HCT116 (cell line): ENCODE results near the gene CYP51A1. TPM values are rescaled to one million over a fixed set of nuclear protein-coding genes. Genes with fewer than 3 reads are reported as not detected.

Source experiments
- ATAC-seq: fragments of 200-7000 bp; cut with Tn5 transposase; 2 replicates; pipeline ENCODE4 v1.9.1; 2020; ENCODE audit warnings: mild to moderate bottlenecking, moderate library complexity
- BruUV-seq: library from RNA; stranded (reverse); fragments of 400-500 nt; replicated peaks from 2 replicates; lab custom pipeline; 2021; lab: Mats Ljungman, UMichigan
- CTCF ChIA-PET: fragments of 300-600 bp; sonication (Branson Sonifier 250); formaldehyde crosslinking; loops from one replicate; lab custom pipeline; 2021; ENCODE audit warnings: antibody characterized with exemption; lab: Charles Lee
- POLR2A ChIA-PET: fragments of 300-600, 350-600 bp; sonication (Branson Sonifier 250); formaldehyde crosslinking; loops from one replicate; lab custom pipeline; 2021; ENCODE audit warnings: antibody characterized with exemption; lab: Charles Lee
- RAD21 ChIA-PET, 2 experiments: fragments of 300-600 bp; sonication (Branson Sonifier 250); formaldehyde crosslinking; loops; one replicate each; lab custom pipeline; 2023; ENCODE audit warnings: low total read pairs in 2 of 2; ENCODE audit not compliant: uncharacterized antibody in 2 of 2, unreplicated experiment in 2 of 2, low non-redundant PET in 1 of 2; lab: Charles Lee
- DNase-seq: peaks from one replicate; pipeline ENCODE4 v3.0.0-alpha.2; 2010; ENCODE audit warnings: low read depth, low spot score
- H2AFZ ChIP-seq: fragments of 200-600 bp; shearing (Covaris generic), sonication (generic); 2 replicates; pipeline ENCODE4 v1.6.1; 2017; ENCODE audit warnings: low read depth, mixed run types, mixed read lengths, antibody characterized with exemption, low read length; ENCODE audit not compliant: poor library complexity, severe bottlenecking
- H3K27ac ChIP-seq: 2 replicates; pipeline ENCODE4 v1.5.1; 2012; ENCODE audit warnings: low read depth, low read length
- H3K27me3 ChIP-seq: fragments of 200-600 bp; sonication (generic); 2 replicates; pipeline ENCODE4 v1.6.1; 2016; ENCODE audit warnings: mixed run types, low read length, mixed read lengths; ENCODE audit not compliant: insufficient read depth
- H3K36me3 ChIP-seq, 2 experiments: fragments of 200-500 bp in 1 of 2; fragments of 200-600 bp in 1 of 2; sonication (Bioruptor generic) in 1 of 2; sonication (generic) in 1 of 2; 2 replicates each; pipeline versions ENCODE4 v1.5.1 to v1.6.1; 2014 to 2016; ENCODE audit warnings: low read length in 2 of 2, inconsistent platforms in 1 of 2, mixed read lengths in 1 of 2, mixed run types in 1 of 2; ENCODE audit not compliant: insufficient read depth in 2 of 2, control insufficient read depth in 1 of 2
- H3K4me1 ChIP-seq, 2 experiments: fragments of 200-600 bp in 1 of 2; sonication (generic) in 1 of 2; 2 replicates each; pipeline versions ENCODE4 v1.5.1 to v1.6.1; 2012 to 2017; ENCODE audit warnings: low read length in 2 of 2, inconsistent platforms in 1 of 2, mild to moderate bottlenecking in 1 of 2, mixed read lengths in 1 of 2, mixed run types in 1 of 2, moderate library complexity in 1 of 2; ENCODE audit not compliant: insufficient read depth in 2 of 2, control insufficient read depth in 1 of 2
- H3K4me2 ChIP-seq: fragments of 200-600 bp; sonication (generic); 2 replicates; pipeline ENCODE4 v1.6.1; 2017; ENCODE audit warnings: mixed run types, low read length, mixed read lengths
- H3K4me3 ChIP-seq, 2 experiments: fragments of 200-600 bp in 1 of 2; sonication (generic) in 1 of 2; replicated peaks in 1 of 2; 2 replicates each; pipeline ENCODE4 v1.5.1; 2011 to 2016; ENCODE audit warnings: low read length in 2 of 2, control low read depth in 1 of 2, low read depth in 1 of 2, mild to moderate bottlenecking in 1 of 2, mixed read lengths in 1 of 2, mixed run types in 1 of 2
- H3K79me2 ChIP-seq: fragments of 200-600 bp; sonication (generic); 2 replicates; pipeline ENCODE4 v1.6.1; 2017; ENCODE audit warnings: mild to moderate bottlenecking, mixed run types, low read length, moderate library complexity, mixed read lengths; ENCODE audit not compliant: insufficient read depth
- H3K9ac ChIP-seq: fragments of 200-600 bp; sonication (generic); 2 replicates; pipeline ENCODE4 v1.6.1; 2016; ENCODE audit warnings: low read length, mixed read lengths
- H3K9me2 ChIP-seq: fragments of 200-600 bp; sonication (generic), shearing (Covaris generic); 2 replicates; pipeline ENCODE4 v1.6.1; 2017; ENCODE audit warnings: mixed run types, mild to moderate bottlenecking, moderate library complexity; ENCODE audit not compliant: insufficient read depth
- H3K9me3 ChIP-seq, 2 experiments: fragments of 200-500 bp in 1 of 2; fragments of 200-600 bp in 1 of 2; sonication (Bioruptor generic) in 1 of 2; sonication (generic) in 1 of 2; 2 replicates each; pipeline ENCODE4 v1.6.1; 2014 to 2017; ENCODE audit warnings: low read length in 2 of 2, mixed read lengths in 2 of 2, inconsistent platforms in 1 of 2, low read depth in 1 of 2, mild to moderate bottlenecking in 1 of 2, mixed run types in 1 of 2, moderate library complexity in 1 of 2; ENCODE audit not compliant: control insufficient read depth in 1 of 2, insufficient read depth in 1 of 2
- H4K20me1 ChIP-seq: fragments of 200-600 bp; sonication (generic), shearing (Covaris generic); 2 replicates; pipeline ENCODE4 v1.6.1; 2017; ENCODE audit warnings: mixed run types, mild to moderate bottlenecking, moderate library complexity; ENCODE audit not compliant: insufficient read depth
- CBX3 ChIP-seq: IDR thresholded peaks from 2 replicates; pipeline ENCODE4 v1.6.1; 2012; ENCODE audit warnings: low read depth
- CEBPB ChIP-seq: IDR thresholded peaks from 2 replicates; pipeline ENCODE4 v1.6.1; 2012; ENCODE audit warnings: low read depth
- EZH2phosphoT487 ChIP-seq: fragments of 200-600 bp; IDR thresholded peaks from 2 replicates; pipeline ENCODE4 v1.6.1; 2018; ENCODE audit warnings: antibody characterized with exemption, borderline replicate concordance
- POLR2A ChIP-seq: IDR thresholded peaks from 2 replicates; pipeline ENCODE4 v1.7.0; 2011; ENCODE audit warnings: borderline replicate concordance; ENCODE audit not compliant: insufficient read depth, insufficient read length; ENCODE audit errors: extremely low read depth
- SP1 ChIP-seq: IDR thresholded peaks from 2 replicates; pipeline ENCODE4 v1.6.1; 2012; ENCODE audit warnings: low read depth
- TCF7L2 ChIP-seq: IDR thresholded peaks from 2 replicates; pipeline ENCODE4 v1.7.0; 2011; ENCODE audit warnings: borderline replicate concordance, inconsistent platforms; ENCODE audit not compliant: insufficient read depth, insufficient read length; ENCODE audit errors: extremely low read depth
- ZBTB33 ChIP-seq: IDR thresholded peaks from 2 replicates; pipeline ENCODE4 v1.6.1; 2011; ENCODE audit warnings: mild to moderate bottlenecking, low read length, moderate library complexity; ENCODE audit not compliant: insufficient replicate concordance; ENCODE audit errors: extremely low read depth
- intact Hi-C: fragments of 100-400 bp; cut with micrococcal nuclease; formaldehyde crosslinking; loops from 2 replicates; pipeline ENCODE4 v1.10.0; 2022
- total RNA-seq: library from RNA; stranded (reverse); gene quantifications from one replicate; pipeline ENCODE4 v1.2.1, GENCODE V29; 2021; ENCODE audit not compliant: unreplicated experiment
- TF ChIP-seq, protein P1 (sequence below), 3 experiments: fragments of 200-600 bp in 1 of 3; sonication (generic) in 1 of 3; IDR thresholded peaks in 2 of 3; conservative IDR thresholded peaks in 1 of 3; 2 replicates each; pipeline ENCODE4 v1.5.1; 2012 to 2017; ENCODE audit warnings: low read depth in 2 of 3, low read length in 2 of 3, antibody characterized with exemption in 1 of 3, borderline replicate concordance in 1 of 3, control low read depth in 1 of 3, mild to moderate bottlenecking in 1 of 3, mixed read lengths in 1 of 3, mixed run types in 1 of 3, moderate library complexity in 1 of 3; ENCODE audit not compliant: insufficient read depth in 1 of 3

The CYP51A1 gene
- total RNA-seq, 1 experiment from 2014 or later = 85.7 TPM

GRCh38 chr7:92064438-92065029 is 69.7 kb downstream of the CYP51A1 start:
- Histone ChIP-seq H3K4me2 (no peak overlapping the region), H3K4me3 (no peak overlapping the region), H3K27me3 (no peaks in the 10 kb centered on the region), H3K36me3 (no peaks in the 10 kb centered on the region), H3K9me3 (no peaks in the 10 kb centered on the region), H3K4me1 (no peaks in the 10 kb centered on the region), H3K79me2 (no peaks in the 10 kb centered on the region), H3K27ac (no peak overlapping the region), H3K9ac (no peak overlapping the region), H4K20me1 (no peaks in the 10 kb centered on the region), H2AFZ (no peak overlapping the region), H3K9me2 (no peaks in the 10 kb centered on the region)
- ChIA-PET RAD21 (no interaction called here), CTCF (no interaction called here)
- ATAC-seq (no peak), DNase-seq (no peak)
- no TSS peak for BruUV-seq
- intact Hi-C loops = no loop called here
- no peak for TF ChIP-seq POLR2A
- TF ChIP-seq TCF7L2 = no peak
- TF ChIP-seq CEBPB = no peak
- no peak for TF ChIP-seq SP1
- TF ChIP-seq CBX3 = no peak
- TF ChIP-seq, protein P1, sequence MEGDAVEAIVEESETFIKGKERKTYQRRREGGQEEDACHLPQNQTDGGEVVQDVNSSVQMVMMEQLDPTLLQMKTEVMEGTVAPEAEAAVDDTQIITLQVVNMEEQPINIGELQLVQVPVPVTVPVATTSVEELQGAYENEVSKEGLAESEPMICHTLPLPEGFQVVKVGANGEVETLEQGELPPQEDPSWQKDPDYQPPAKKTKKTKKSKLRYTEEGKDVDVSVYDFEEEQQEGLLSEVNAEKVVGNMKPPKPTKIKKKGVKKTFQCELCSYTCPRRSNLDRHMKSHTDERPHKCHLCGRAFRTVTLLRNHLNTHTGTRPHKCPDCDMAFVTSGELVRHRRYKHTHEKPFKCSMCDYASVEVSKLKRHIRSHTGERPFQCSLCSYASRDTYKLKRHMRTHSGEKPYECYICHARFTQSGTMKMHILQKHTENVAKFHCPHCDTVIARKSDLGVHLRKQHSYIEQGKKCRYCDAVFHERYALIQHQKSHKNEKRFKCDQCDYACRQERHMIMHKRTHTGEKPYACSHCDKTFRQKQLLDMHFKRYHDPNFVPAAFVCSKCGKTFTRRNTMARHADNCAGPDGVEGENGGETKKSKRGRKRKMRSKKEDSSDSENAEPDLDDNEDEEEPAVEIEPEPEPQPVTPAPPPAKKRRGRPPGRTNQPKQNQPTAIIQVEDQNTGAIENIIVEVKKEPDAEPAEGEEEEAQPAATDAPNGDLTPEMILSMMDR (IDR thresholded peaks at IDR 0.05 in 2 of 3, conservative IDR thresholded peaks at IDR 0.05 in 1 of 3; ENCODE audit: borderline replicate concordance in 1 of 3, insufficient read depth in 1 of 3, low read depth in 2 of 3, low read length in 2 of 3) = no peak
- no peak for TF ChIP-seq ZBTB33
- no peak for TF ChIP-seq EZH2phosphoT487
- TF ChIP-seq, all 23 proteins: peak for 0
- POLR2A ChIA-PET = no interaction called here

Other genes starting within 250 kb of the CYP51A1 start
- 32.6 TPM for gene AKAP9, start 193.6 kb downstream of the CYP51A1 start, total RNA-seq
- not detected for gene LRRD1, start 44.7 kb upstream of the CYP51A1 start, total RNA-seq
- gene KRIT1, start 111.4 kb upstream of the CYP51A1 start, total RNA-seq = 32.4 TPM
- 41.2 TPM for gene ANKIB1, start 111.5 kb upstream of the CYP51A1 start, total RNA-seq